ENCODE results near the gene PROK1. TPM values are rescaled to one million over a fixed set of nuclear protein-coding genes. Genes with fewer than 3 reads are reported as not detected.

The PROK1 gene
- total RNA-seq, 2 experiments from 2014 or later, result not detected

DNA sequence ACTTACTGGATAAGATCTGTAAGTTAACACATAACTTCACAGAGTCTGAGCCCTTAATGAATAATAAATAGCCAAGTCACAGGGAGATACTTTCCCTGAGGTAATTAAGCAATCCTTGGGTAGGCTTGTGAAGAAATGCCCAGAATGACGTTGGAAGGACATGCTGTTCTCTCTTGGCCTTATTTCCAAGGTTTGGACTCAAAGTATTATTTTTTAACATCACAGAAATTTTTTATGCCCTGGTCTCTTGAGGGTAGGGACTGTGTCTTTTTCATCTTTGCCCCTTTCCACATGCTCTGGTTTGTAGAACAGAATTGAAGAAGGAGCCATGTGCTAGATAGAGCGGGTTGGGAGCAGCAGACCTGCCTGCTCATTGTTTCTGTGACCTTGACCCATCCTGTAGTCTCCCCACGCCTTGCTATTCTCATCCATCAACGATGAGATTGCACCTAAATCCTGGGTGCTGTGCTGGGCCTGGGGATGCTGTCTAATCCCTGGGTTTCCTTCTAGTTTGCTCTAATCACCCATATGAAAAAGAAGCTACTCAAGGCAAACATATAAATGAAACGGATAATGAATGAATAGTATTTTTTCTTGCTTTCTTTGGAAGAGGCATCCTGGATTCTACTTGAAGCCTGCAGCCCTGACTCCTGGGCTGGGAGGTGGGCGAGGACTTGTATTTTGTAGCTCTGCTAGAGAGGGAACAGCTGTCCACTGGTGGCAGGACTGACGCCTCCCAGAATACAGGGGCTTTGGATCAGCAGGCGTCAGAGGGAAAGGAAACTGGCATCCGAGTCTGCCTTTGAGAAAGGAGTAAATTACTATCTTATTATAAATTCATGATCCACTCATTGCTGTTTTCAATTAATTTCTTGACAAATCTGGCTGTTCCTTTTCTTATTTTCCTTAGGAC lies 26.0 kb upstream of the PROK1 start:
- no peak for ATAC-seq (ENCODE audit: poor library complexity)
- H3K4me3 ChIP-seq (ENCODE audit: low read length), result no peak overlapping the region
- H3K9me3 ChIP-seq (ENCODE audit: control insufficient read depth in 1 of 2, insufficient read depth in 1 of 2, low read length in 2 of 2), result no peaks in the 10 kb centered on the region
- peaks cover 7% of the 10 kb centered on the region for H3K27me3 Mint-ChIP-seq
- H3K4me1 ChIP-seq (ENCODE audit: insufficient read depth, low read length), result no peaks in the 10 kb centered on the region
- H3K36me3 ChIP-seq (ENCODE audit: insufficient read depth, low read length), result no peaks in the 10 kb centered on the region
- no peaks in the 10 kb centered on the region for H3K36me3 Mint-ChIP-seq (ENCODE audit: low read depth)
- H3K4me1 Mint-ChIP-seq (ENCODE audit: low read depth), result no peaks in the 10 kb centered on the region
- DNase-seq, result no peak
- no peak overlapping the region for H3K4me3 Mint-ChIP-seq
- POLR2A ChIA-PET, result no interaction called here
- no peak overlapping the region for H3K27ac ChIP-seq (ENCODE audit: low read depth in 1 of 2, low read length in 2 of 2)
- no peaks in the 10 kb centered on the region for H3K9me3 Mint-ChIP-seq
- CTCF ChIA-PET, result no interaction called here
- intact Hi-C loops (cut with DNase I, micrococcal nuclease), result no loop called here
- TF ChIP-seq, protein P1, sequence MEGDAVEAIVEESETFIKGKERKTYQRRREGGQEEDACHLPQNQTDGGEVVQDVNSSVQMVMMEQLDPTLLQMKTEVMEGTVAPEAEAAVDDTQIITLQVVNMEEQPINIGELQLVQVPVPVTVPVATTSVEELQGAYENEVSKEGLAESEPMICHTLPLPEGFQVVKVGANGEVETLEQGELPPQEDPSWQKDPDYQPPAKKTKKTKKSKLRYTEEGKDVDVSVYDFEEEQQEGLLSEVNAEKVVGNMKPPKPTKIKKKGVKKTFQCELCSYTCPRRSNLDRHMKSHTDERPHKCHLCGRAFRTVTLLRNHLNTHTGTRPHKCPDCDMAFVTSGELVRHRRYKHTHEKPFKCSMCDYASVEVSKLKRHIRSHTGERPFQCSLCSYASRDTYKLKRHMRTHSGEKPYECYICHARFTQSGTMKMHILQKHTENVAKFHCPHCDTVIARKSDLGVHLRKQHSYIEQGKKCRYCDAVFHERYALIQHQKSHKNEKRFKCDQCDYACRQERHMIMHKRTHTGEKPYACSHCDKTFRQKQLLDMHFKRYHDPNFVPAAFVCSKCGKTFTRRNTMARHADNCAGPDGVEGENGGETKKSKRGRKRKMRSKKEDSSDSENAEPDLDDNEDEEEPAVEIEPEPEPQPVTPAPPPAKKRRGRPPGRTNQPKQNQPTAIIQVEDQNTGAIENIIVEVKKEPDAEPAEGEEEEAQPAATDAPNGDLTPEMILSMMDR (IDR thresholded peaks at IDR 0.05), result no peak
- no peak overlapping the region for H3K27ac Mint-ChIP-seq
- peaks cover 0 to 3% of the 10 kb centered on the region in 2 experiments for H3K27me3 ChIP-seq (ENCODE audit: control insufficient read depth in 1 of 2, insufficient read depth in 2 of 2, low read length in 2 of 2)

- Histone ChIP-seq H3K27ac (ENCODE audit: low read depth in 1 of 2, low read length in 2 of 2) (no peak overlapping the region), H3K9me3 (ENCODE audit: control insufficient read depth in 1 of 2, insufficient read depth in 1 of 2, low read length in 2 of 2) (no peaks in the 10 kb centered on the region), H3K36me3 (ENCODE audit: insufficient read depth, low read length) (no peaks in the 10 kb centered on the region), H3K4me1 (ENCODE audit: insufficient read depth, low read length) (no peaks in the 10 kb centered on the region), H3K27me3 (ENCODE audit: control insufficient read depth in 1 of 2, insufficient read depth in 2 of 2, low read length in 2 of 2) (peaks cover 0 to 3% of the 10 kb centered on the region in 2 experiments), H3K4me3 (ENCODE audit: low read length) (no peak overlapping the region)
- intact Hi-C loops (cut with DNase I, micrococcal nuclease), result no loop called here
- no peak overlapping the region for H3K27ac Mint-ChIP-seq
- no peaks in the 10 kb centered on the region for H3K4me1 Mint-ChIP-seq (ENCODE audit: low read depth)
- TF ChIP-seq, protein P1 (IDR thresholded peaks at IDR 0.05), result no peak
- H3K27me3 Mint-ChIP-seq, result peaks cover 14% of the 10 kb centered on the region
- ChIA-PET POLR2A (no interaction called here), CTCF (no interaction called here)
- no peak for ATAC-seq (ENCODE audit: poor library complexity)
- no peaks in the 10 kb centered on the region for H3K9me3 Mint-ChIP-seq
- DNase-seq, result no peak
- no peak overlapping the region for H3K4me3 Mint-ChIP-seq
- no peaks in the 10 kb centered on the region for H3K36me3 Mint-ChIP-seq (ENCODE audit: low read depth)
These were observed 25.3 kb upstream of the PROK1 start for GRCh38 chr1:110425612-110426152.

DNA sequence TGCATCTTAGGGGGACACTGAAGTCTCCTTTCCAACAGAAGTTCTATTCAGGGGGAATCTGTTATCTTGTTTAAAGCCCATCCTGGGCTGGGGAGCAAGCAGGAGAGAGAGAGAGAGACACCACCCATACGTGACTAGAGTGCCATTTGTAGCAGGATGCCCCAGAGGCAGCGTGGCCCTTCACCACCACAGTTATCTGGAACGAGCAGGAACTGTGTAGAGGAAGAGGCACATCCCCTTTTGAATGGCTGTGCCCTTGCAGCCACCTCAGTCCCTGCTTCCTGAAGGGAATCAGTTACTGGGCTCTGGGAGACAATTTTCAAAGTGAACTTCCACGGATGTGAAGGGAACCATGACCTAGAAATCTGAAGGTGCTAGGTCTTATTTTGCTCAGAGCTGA lies 24.1 kb upstream of the PROK1 start:
- CTCF ChIA-PET, result no interaction called here
- Histone ChIP-seq H3K4me3 (ENCODE audit: low read length) (no peak overlapping the region), H3K27me3 (ENCODE audit: control insufficient read depth in 1 of 2, insufficient read depth in 2 of 2, low read length in 2 of 2) (peaks cover 0 to 3% of the 10 kb centered on the region in 2 experiments), H3K9me3 (ENCODE audit: control insufficient read depth in 1 of 2, insufficient read depth in 1 of 2, low read length in 2 of 2) (no peaks in the 10 kb centered on the region), H3K36me3 (ENCODE audit: insufficient read depth, low read length) (no peaks in the 10 kb centered on the region), H3K4me1 (ENCODE audit: insufficient read depth, low read length) (no peaks in the 10 kb centered on the region), H3K27ac (ENCODE audit: low read depth in 1 of 2, low read length in 2 of 2) (no peak overlapping the region)
- Mint-ChIP-seq H3K27ac (no peak overlapping the region), H3K9me3 (no peaks in the 10 kb centered on the region), H3K27me3 (peaks cover 26% of the 10 kb centered on the region), H3K4me1 (ENCODE audit: low read depth) (no peaks in the 10 kb centered on the region), H3K4me3 (no peak overlapping the region), H3K36me3 (ENCODE audit: low read depth) (no peaks in the 10 kb centered on the region)
- TF ChIP-seq, protein P1 (IDR thresholded peaks at IDR 0.05), result no peak
- intact Hi-C loops (cut with DNase I, micrococcal nuclease), result no loop called here
- POLR2A ChIA-PET, result no interaction called here
- ATAC-seq (ENCODE audit: poor library complexity) (no peak), DNase-seq (no peak)

Measured in CD4-positive, alpha-beta T cell (primary cell).